Activated T-cell treated with anti-CD3 and anti-CD28 coated beads, Interleukin-2, amount 50 U/mL, for 72 hours (primary cell): ENCODE data around the gene FGF9. TPM values are rescaled to one million over a fixed set of nuclear protein-coding genes. Genes with fewer than 3 reads are reported as not detected.

Experiments used
- ATAC-seq, 2 donors: fragments of 150-1000 bp; cut with Tn5 transposase; replicated peaks in 1 of 2; 2 replicates each; pipeline ENCODE4 v1.10.0; 2021; ENCODE audit warnings: moderate library complexity in 2 of 2, mild to moderate bottlenecking in 1 of 2
- DNase-seq, 2 donors: peaks; one replicate each; pipeline ENCODE4 v3.0.0; 2021 to 2022; ENCODE audit warnings: mixed read lengths in 1 of 2
- H3K27ac Mint-ChIP-seq: one replicate; pipeline ENCODE4 v1.8.0; 2022; ENCODE audit warnings: mild to moderate bottlenecking, moderate library complexity, mixed read lengths
- H3K27me3 Mint-ChIP-seq: one replicate; pipeline ENCODE4 v1.8.0; 2022; ENCODE audit warnings: low read depth, mixed read lengths
- H3K36me3 Mint-ChIP-seq, 2 donors: one replicate each; pipeline ENCODE4 v1.8.0; 2022; ENCODE audit warnings: mixed read lengths in 2 of 2, mild to moderate bottlenecking in 1 of 2; ENCODE audit not compliant: insufficient read depth in 2 of 2
- H3K4me1 Mint-ChIP-seq: one replicate; pipeline ENCODE4 v1.8.0; 2022; ENCODE audit warnings: low read depth, mixed read lengths
- H3K4me3 Mint-ChIP-seq, 2 donors: one replicate each; pipeline ENCODE4 v1.8.0; 2022; ENCODE audit warnings: mild to moderate bottlenecking in 2 of 2, mixed read lengths in 2 of 2, moderate library complexity in 2 of 2
- H3K9me3 Mint-ChIP-seq, 2 donors: one replicate each; pipeline ENCODE4 v1.8.0; 2022; ENCODE audit warnings: mixed read lengths in 2 of 2
- total RNA-seq, 2 donors: library from RNA; stranded (reverse); gene quantifications; one replicate each; pipeline ENCODE4 v1.2.3, GENCODE V29; 2022

Gene FGF9
- total RNA-seq, 2 donors from 2014 or later: 0.46 to 0.67 TPM

- DNase-seq (no peak), ATAC-seq (no peak)
- Mint-ChIP-seq H3K27me3 (no peaks in the 10 kb centered on the region), H3K27ac (no peak overlapping the region), H3K4me3 (no peak overlapping the region), H3K36me3 (no peaks in the 10 kb centered on the region), H3K4me1 (no peaks in the 10 kb centered on the region), H3K9me3 (no peaks in the 10 kb centered on the region)
Observed at GRCh38 chr13:21701460-21701859, 30.6 kb downstream of the FGF9 start.

DNA sequence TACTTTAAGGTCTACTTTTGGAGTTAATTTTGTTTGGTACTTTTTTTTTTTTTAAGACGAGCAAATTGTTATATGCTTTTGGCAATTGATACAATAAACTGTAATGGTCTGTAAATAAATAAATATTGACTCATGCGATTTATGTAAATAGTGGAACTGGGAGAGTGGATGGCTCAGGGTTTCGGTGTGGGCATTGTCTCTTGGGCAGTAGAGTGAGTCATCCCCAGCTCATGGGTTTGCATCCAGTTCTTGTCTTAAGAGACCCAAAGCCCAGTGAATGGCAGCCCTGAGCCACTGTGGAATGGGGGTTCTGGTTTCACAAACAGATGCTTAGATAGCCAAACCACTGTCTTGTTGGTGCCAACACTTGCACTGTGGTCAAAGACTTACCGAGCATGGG, 33.0 kb downstream of the FGF9 start:
- Mint-ChIP-seq H3K36me3 (no peaks in the 10 kb centered on the region), H3K4me3 (no peak overlapping the region), H3K27ac (no peak overlapping the region), H3K9me3 (no peaks in the 10 kb centered on the region), H3K4me1 (no peaks in the 10 kb centered on the region), H3K27me3 (peaks cover 8% of the 10 kb centered on the region)
- DNase-seq: no peak
- ATAC-seq: no peak

DNA sequence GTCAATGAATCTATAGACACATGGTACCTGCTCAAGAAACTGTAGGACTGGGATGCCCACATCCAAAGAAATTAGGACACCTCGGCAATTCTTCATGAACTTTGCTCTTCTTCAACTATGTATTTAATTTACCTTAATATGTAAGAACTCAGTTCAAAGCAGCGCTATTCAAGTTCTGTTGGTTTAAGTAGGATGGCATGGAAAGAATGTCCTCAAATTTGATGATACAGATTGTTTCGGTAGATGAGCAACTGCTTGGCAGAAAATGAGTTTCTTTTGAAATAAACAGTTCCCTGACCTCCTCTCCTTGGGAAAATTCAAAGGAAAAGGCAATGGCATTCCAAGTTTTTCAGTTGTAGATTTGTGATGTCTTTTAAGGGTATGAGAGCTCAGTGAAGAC, 36.7 kb downstream of the FGF9 start:
- DNase-seq (no peak), ATAC-seq (no peak)
- Mint-ChIP-seq H3K27me3 (peaks cover 19% of the 10 kb centered on the region), H3K4me3 (no peak overlapping the region), H3K36me3 (peaks cover 6 to 7% of the 10 kb centered on the region in 2 donors), H3K27ac (no peak overlapping the region), H3K9me3 (peaks cover 8% of the 10 kb centered on the region in 2 donors), H3K4me1 (no peaks in the 10 kb centered on the region)

DNA sequence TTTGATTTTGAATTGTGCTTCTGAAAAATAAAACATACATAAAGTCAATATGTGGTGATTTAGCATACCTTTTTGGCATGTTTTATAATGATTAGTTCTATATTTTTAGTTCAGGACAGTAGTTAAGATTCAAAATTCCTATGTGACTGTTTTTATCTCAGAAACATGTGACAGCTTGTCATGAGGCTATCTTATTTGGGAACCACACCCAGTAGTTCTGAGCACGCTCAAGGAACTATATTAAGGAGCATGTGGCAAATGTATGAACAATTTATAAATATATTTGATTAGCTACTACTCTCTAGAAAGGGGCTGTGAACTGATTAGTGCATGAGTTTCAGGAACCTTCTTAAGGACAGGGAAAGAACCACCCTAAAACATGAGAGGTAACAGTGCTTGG, 38.8 kb downstream of the FGF9 start:
- peaks cover 19% of the 10 kb centered on the region for H3K27me3 Mint-ChIP-seq
- no peak for ATAC-seq
- no peak for DNase-seq
- H3K27ac Mint-ChIP-seq: no peak overlapping the region
- H3K4me1 Mint-ChIP-seq: no peaks in the 10 kb centered on the region
- peaks cover 6 to 7% of the 10 kb centered on the region in 2 donors for H3K36me3 Mint-ChIP-seq
- no peak overlapping the region for H3K4me3 Mint-ChIP-seq
- peaks cover 8% of the 10 kb centered on the region in 2 donors for H3K9me3 Mint-ChIP-seq

DNA sequence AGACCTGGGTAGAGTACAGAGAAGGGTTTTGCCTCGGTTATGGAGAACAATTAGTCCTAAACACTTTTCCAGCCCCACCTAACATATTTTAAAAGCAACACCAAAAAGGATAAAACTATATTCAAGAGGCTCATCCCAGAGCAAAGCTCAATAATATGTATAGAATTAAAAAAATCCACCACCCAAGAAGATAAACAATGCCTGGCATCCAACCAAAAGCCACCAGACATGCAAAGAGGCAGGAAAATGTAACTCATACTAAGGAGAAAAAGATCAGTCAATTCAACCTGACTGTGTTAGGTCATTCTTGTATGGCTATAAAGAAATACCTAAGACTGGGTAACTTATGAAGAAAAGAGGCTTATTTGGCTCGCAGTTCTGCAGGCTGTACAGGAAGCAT, 39.3 kb downstream of the FGF9 start:
- Mint-ChIP-seq H3K27ac (no peak overlapping the region), H3K9me3 (peaks cover 8% of the 10 kb centered on the region in 2 donors), H3K36me3 (peaks cover 6 to 7% of the 10 kb centered on the region in 2 donors), H3K4me3 (no peak overlapping the region), H3K4me1 (no peaks in the 10 kb centered on the region), H3K27me3 (peaks cover 19% of the 10 kb centered on the region)
- no peak for DNase-seq
- no peak for ATAC-seq

- no peaks in the 10 kb centered on the region for H3K4me1 Mint-ChIP-seq
- peaks cover 28% of the 10 kb centered on the region for H3K27me3 Mint-ChIP-seq
- DNase-seq (no peak), ATAC-seq (no peak)
- no peaks in the 10 kb centered on the region for H3K9me3 Mint-ChIP-seq
- no peak overlapping the region for H3K27ac Mint-ChIP-seq
- H3K36me3 Mint-ChIP-seq: no peaks in the 10 kb centered on the region
- H3K4me3 Mint-ChIP-seq: no peak overlapping the region
Observed at GRCh38 chr13:21717817-21718216, 46.9 kb downstream of the FGF9 start.

- Mint-ChIP-seq H3K27me3 (peaks cover 29% of the 10 kb centered on the region), H3K9me3 (no peaks in the 10 kb centered on the region), H3K36me3 (no peaks in the 10 kb centered on the region), H3K27ac (no peak overlapping the region), H3K4me1 (no peaks in the 10 kb centered on the region), H3K4me3 (no peak overlapping the region)
- ATAC-seq (no peak), DNase-seq (no peak)
Observed at GRCh38 chr13:21719463-21719862, 48.6 kb downstream of the FGF9 start.

GRCh38 chr13:21723807-21724505, 53.1 kb downstream of the FGF9 start:
- Mint-ChIP-seq H3K36me3 (peaks cover 3% of the 10 kb centered on the region in 2 donors), H3K9me3 (peaks cover 4 to 6% of the 10 kb centered on the region in 2 donors), H3K4me1 (no peaks in the 10 kb centered on the region), H3K27ac (no peak overlapping the region), H3K27me3 (peaks cover 18% of the 10 kb centered on the region), H3K4me3 (no peak overlapping the region)
- no peak for DNase-seq
- ATAC-seq: no peak

DNA sequence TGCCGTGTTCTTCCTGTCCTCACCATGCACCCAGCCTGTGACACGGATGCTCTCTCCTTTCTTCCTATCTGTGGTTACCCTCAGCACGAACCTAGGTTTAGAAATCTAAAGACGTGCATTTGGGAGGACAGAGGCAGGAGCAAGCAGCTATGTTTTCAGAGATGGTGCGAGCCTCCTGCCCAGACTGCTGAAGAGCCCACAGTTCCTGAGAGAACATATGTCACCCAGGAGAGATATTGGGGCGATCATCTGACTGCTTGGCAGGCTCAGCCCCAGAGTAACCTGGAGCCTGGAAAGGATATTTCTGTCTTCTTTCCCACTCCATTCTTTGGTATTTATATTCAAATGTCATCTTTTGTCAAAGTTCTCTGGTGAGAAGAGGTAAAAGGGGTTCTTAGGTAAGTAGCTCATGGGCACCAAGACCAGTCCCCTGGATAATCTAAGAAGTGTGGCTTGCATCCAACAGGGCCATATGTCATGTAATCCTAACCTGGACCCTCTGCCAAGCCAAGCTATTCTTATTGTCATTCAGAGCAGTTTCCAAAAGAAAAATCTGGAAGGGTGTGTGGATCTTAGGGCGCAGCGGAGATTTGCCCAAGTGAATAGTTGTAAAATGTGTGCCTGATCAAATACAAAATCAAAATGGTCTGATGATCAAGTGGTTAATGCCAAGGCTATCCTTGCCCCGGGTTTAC, 59.5 kb downstream of the FGF9 start:
- no peak overlapping the region for H3K4me3 Mint-ChIP-seq
- ATAC-seq: no peak
- no peaks in the 10 kb centered on the region for H3K27me3 Mint-ChIP-seq
- no peak for DNase-seq
- H3K9me3 Mint-ChIP-seq: peaks cover 4 to 6% of the 10 kb centered on the region in 2 donors
- no peaks in the 10 kb centered on the region for H3K4me1 Mint-ChIP-seq
- H3K27ac Mint-ChIP-seq: no peak overlapping the region
- H3K36me3 Mint-ChIP-seq: peaks cover 3% of the 10 kb centered on the region in 2 donors

DNA sequence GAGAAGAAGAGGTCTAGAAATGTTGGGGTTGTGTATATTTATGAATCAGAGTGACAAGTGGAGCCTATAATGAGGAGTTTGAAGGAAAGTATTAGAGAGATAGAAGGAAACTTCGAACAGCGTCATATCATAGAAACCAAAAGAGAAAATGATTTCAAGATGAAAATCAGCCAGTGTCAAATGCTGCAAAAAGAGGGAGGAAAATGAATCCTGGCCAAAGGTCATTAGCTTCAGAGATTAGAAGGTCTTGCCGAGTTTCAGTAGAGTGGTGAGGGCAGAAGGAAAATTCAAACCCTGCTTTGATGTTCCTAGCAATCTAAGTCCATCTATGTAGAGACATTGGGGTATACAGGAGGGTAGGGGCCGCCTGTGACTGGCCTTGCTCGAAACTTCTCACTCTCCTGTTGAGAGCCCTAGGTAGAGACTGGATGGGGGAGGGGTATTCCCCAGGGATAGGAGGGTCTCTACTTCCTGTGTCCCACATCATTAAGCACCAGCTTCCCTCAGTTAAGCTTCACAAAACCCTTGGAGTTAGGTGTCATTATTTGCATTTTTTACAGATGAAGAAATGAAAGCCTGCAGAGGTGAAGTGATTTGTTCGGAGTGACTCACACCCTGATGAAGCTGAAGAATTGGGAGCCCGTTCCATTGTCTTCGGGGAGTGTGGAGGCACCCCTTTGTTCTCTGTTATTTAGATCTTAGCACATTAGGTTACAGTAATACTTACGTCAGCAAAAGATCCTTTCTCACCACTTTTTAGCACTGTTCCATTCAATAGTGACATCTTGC, 62.8 kb downstream of the FGF9 start:
- no peak for DNase-seq
- no peak overlapping the region for H3K27ac Mint-ChIP-seq
- peaks cover 7% of the 10 kb centered on the region for H3K27me3 Mint-ChIP-seq
- no peaks in the 10 kb centered on the region for H3K4me1 Mint-ChIP-seq
- no peaks in the 10 kb centered on the region for H3K36me3 Mint-ChIP-seq
- no peaks in the 10 kb centered on the region for H3K9me3 Mint-ChIP-seq
- no peak overlapping the region for H3K4me3 Mint-ChIP-seq
- no peak for ATAC-seq

- Mint-ChIP-seq H3K36me3 (no peaks in the 10 kb centered on the region), H3K4me1 (no peaks in the 10 kb centered on the region), H3K27me3 (peaks cover 17% of the 10 kb centered on the region), H3K9me3 (no peaks in the 10 kb centered on the region), H3K27ac (no peak overlapping the region), H3K4me3 (no peak overlapping the region)
- DNase-seq (no peak), ATAC-seq (no peak)
Observed at GRCh38 chr13:21734961-21735360, 64.1 kb downstream of the FGF9 start.

GRCh38 chr13:21735701-21736401, 65.0 kb downstream of the FGF9 start:
- Mint-ChIP-seq H3K4me3 (no peak overlapping the region), H3K4me1 (no peaks in the 10 kb centered on the region), H3K36me3 (no peaks in the 10 kb centered on the region), H3K9me3 (no peaks in the 10 kb centered on the region), H3K27ac (no peak overlapping the region), H3K27me3 (peaks cover 17% of the 10 kb centered on the region)
- DNase-seq: no peak
- no peak for ATAC-seq

- no peaks in the 10 kb centered on the region for H3K9me3 Mint-ChIP-seq
- H3K4me3 Mint-ChIP-seq: no peak overlapping the region
- DNase-seq (no peak), ATAC-seq (no peak)
- H3K27ac Mint-ChIP-seq: no peak overlapping the region
- peaks cover 17% of the 10 kb centered on the region for H3K27me3 Mint-ChIP-seq
- H3K36me3 Mint-ChIP-seq: no peaks in the 10 kb centered on the region
- H3K4me1 Mint-ChIP-seq: no peaks in the 10 kb centered on the region
Observed at GRCh38 chr13:21736926-21737325, 66.1 kb downstream of the FGF9 start.
